ENCODE measurements around the gene CDH10. TPM values are rescaled to one million over a fixed set of nuclear protein-coding genes. Genes with fewer than 3 reads are reported as not detected.

The CDH10 gene
- not detected for total RNA-seq
- not detected for polyA plus RNA-seq

- Mint-ChIP-seq H3K4me3 (no peak within 1 kb of the TSS), H3K36me3 (no peaks in the 10 kb centered on the region), H3K4me1 (no peaks in the 10 kb centered on the region), H3K27ac (no peak within 1 kb of the TSS), H3K9me3 (peaks cover under 1 to 15% (median 5%) of the 10 kb centered on the region in 8 donors), H3K27me3 (no peaks in the 10 kb centered on the region)
- DNase-seq: no peak
- CTCF ChIA-PET (ENCODE audit: partially characterized antibody): no interaction called here
- Histone ChIP-seq H3K27ac (ENCODE audit: low read depth, low read length) (no peak within 1 kb of the TSS), H3K36me3 (ENCODE audit: insufficient read depth, low read length) (no peaks in the 10 kb centered on the region), H3K4me3 (ENCODE audit: low read length in 2 of 2) (no peak within 1 kb of the TSS), H3K4me1 (ENCODE audit: insufficient read depth, low read length) (no peaks in the 10 kb centered on the region), H3K27me3 (ENCODE audit: insufficient read depth, low read length) (no peaks in the 10 kb centered on the region), H3K9me3 (ENCODE audit: control insufficient read depth in 1 of 2, low read length in 2 of 2) (no peaks in the 10 kb centered on the region)
- intact Hi-C loops (cut with micrococcal nuclease): no loop called here
- POLR2A ChIA-PET (ENCODE audit: partially characterized antibody): no interaction called here
Measured at GRCh38 chr5:24644761-24645160, at the start of gene CDH10. TSS of gene CDH10 (minus strand) at chr5:24644978. CDS start at chr5:24593490, 51,488 bp downstream.

GRCh38 chr5:24693609-24694008, 48.8 kb upstream of the CDH10 start:
- Mint-ChIP-seq H3K4me3 (no peak overlapping the region), H3K27ac (no peak overlapping the region), H3K9me3 (peaks cover 2 to 46% (median 19%) of the 10 kb centered on the region in 8 donors), H3K27me3 (no peaks in the 10 kb centered on the region), H3K36me3 (no peaks in the 10 kb centered on the region), H3K4me1 (no peaks in the 10 kb centered on the region)
- no peak for DNase-seq
- Histone ChIP-seq H3K27ac (ENCODE audit: low read depth, low read length) (no peak overlapping the region), H3K9me3 (ENCODE audit: control insufficient read depth in 1 of 2, low read length in 2 of 2) (peaks cover 0 to 3% of the 10 kb centered on the region in 2 donors), H3K4me1 (ENCODE audit: insufficient read depth, low read length) (no peaks in the 10 kb centered on the region), H3K36me3 (ENCODE audit: insufficient read depth, low read length) (no peaks in the 10 kb centered on the region), H3K27me3 (ENCODE audit: insufficient read depth, low read length) (no peaks in the 10 kb centered on the region), H3K4me3 (ENCODE audit: low read length in 2 of 2) (no peak overlapping the region)
- ChIA-PET CTCF (ENCODE audit: partially characterized antibody) (no interaction called here), POLR2A (ENCODE audit: partially characterized antibody) (no interaction called here)
- intact Hi-C loops (cut with micrococcal nuclease): no loop called here

GRCh38 chr5:24691074-24691473, 46.3 kb upstream of the CDH10 start:
- intact Hi-C loops (cut with micrococcal nuclease): no loop called here
- H3K4me3 Mint-ChIP-seq: no peak overlapping the region
- no peaks in the 10 kb centered on the region for H3K4me1 Mint-ChIP-seq
- no peak overlapping the region for H3K27ac ChIP-seq (ENCODE audit: low read depth, low read length)
- CTCF ChIA-PET (ENCODE audit: partially characterized antibody): no interaction called here
- POLR2A ChIA-PET (ENCODE audit: partially characterized antibody): no interaction called here
- H3K9me3 Mint-ChIP-seq: peaks cover 0 to 47% (median 17%) of the 10 kb centered on the region in 8 donors
- no peaks in the 10 kb centered on the region for H3K36me3 Mint-ChIP-seq
- no peak overlapping the region for H3K4me3 ChIP-seq (ENCODE audit: low read length in 2 of 2)
- H3K27ac Mint-ChIP-seq: no peak overlapping the region
- no peaks in the 10 kb centered on the region for H3K27me3 ChIP-seq (ENCODE audit: insufficient read depth, low read length)
- no peak for DNase-seq
- H3K27me3 Mint-ChIP-seq: no peaks in the 10 kb centered on the region
- no peaks in the 10 kb centered on the region for H3K4me1 ChIP-seq (ENCODE audit: insufficient read depth, low read length)
- H3K36me3 ChIP-seq (ENCODE audit: insufficient read depth, low read length): no peaks in the 10 kb centered on the region
- peaks cover 0 to 3% of the 10 kb centered on the region in 2 donors for H3K9me3 ChIP-seq (ENCODE audit: control insufficient read depth in 1 of 2, low read length in 2 of 2)

- H3K36me3 ChIP-seq (ENCODE audit: insufficient read depth, low read length): no peaks in the 10 kb centered on the region
- no peaks in the 10 kb centered on the region for H3K27me3 ChIP-seq (ENCODE audit: insufficient read depth, low read length)
- H3K27ac ChIP-seq (ENCODE audit: low read depth, low read length): no peak overlapping the region
- H3K27me3 Mint-ChIP-seq: no peaks in the 10 kb centered on the region
- no peaks in the 10 kb centered on the region for H3K4me1 Mint-ChIP-seq
- H3K4me3 ChIP-seq (ENCODE audit: low read length in 2 of 2): no peak overlapping the region
- H3K4me1 ChIP-seq (ENCODE audit: insufficient read depth, low read length): no peaks in the 10 kb centered on the region
- ChIA-PET CTCF (ENCODE audit: partially characterized antibody) (no interaction called here), POLR2A (ENCODE audit: partially characterized antibody) (no interaction called here)
- H3K27ac Mint-ChIP-seq: no peak overlapping the region
- peaks cover 0 to 3% of the 10 kb centered on the region in 2 donors for H3K9me3 ChIP-seq (ENCODE audit: control insufficient read depth in 1 of 2, low read length in 2 of 2)
- intact Hi-C loops (cut with micrococcal nuclease): no loop called here
- DNase-seq: no peak
- no peaks in the 10 kb centered on the region for H3K36me3 Mint-ChIP-seq
- H3K9me3 Mint-ChIP-seq: peaks cover 2 to 31% (median 13%) of the 10 kb centered on the region in 8 donors
- no peak overlapping the region for H3K4me3 Mint-ChIP-seq
Measured at GRCh38 chr5:24681106-24681505, 36.3 kb upstream of the CDH10 start.

- H3K36me3 Mint-ChIP-seq: no peaks in the 10 kb centered on the region
- Histone ChIP-seq H3K4me1 (ENCODE audit: insufficient read depth, low read length) (no peaks in the 10 kb centered on the region), H3K27me3 (ENCODE audit: insufficient read depth, low read length) (no peaks in the 10 kb centered on the region), H3K36me3 (ENCODE audit: insufficient read depth, low read length) (no peaks in the 10 kb centered on the region), H3K9me3 (ENCODE audit: control insufficient read depth in 1 of 2, low read length in 2 of 2) (no peaks in the 10 kb centered on the region), H3K4me3 (ENCODE audit: low read length in 2 of 2) (no peak overlapping the region), H3K27ac (ENCODE audit: low read depth, low read length) (no peak overlapping the region)
- no peak overlapping the region for H3K27ac Mint-ChIP-seq
- ChIA-PET CTCF (ENCODE audit: partially characterized antibody) (no interaction called here), POLR2A (ENCODE audit: partially characterized antibody) (no interaction called here)
- H3K4me3 Mint-ChIP-seq: no peak overlapping the region
- intact Hi-C loops (cut with micrococcal nuclease): no loop called here
- H3K27me3 Mint-ChIP-seq: no peaks in the 10 kb centered on the region
- H3K4me1 Mint-ChIP-seq: no peaks in the 10 kb centered on the region
- DNase-seq: no peak
- H3K9me3 Mint-ChIP-seq: peaks cover 2 to 25% (median 10%) of the 10 kb centered on the region in 8 donors
Measured at GRCh38 chr5:24668050-24668449, 23.3 kb upstream of the CDH10 start.

GRCh38 chr5:24649531-24649930, 4.8 kb upstream of the CDH10 start:
- Histone ChIP-seq H3K4me3 (ENCODE audit: low read length in 2 of 2) (no peak overlapping the region), H3K4me1 (ENCODE audit: insufficient read depth, low read length) (no peaks in the 10 kb centered on the region), H3K9me3 (ENCODE audit: control insufficient read depth in 1 of 2, low read length in 2 of 2) (no peaks in the 10 kb centered on the region), H3K27me3 (ENCODE audit: insufficient read depth, low read length) (no peaks in the 10 kb centered on the region), H3K36me3 (ENCODE audit: insufficient read depth, low read length) (no peaks in the 10 kb centered on the region), H3K27ac (ENCODE audit: low read depth, low read length) (no peak overlapping the region)
- Mint-ChIP-seq H3K27ac (no peak overlapping the region), H3K27me3 (no peaks in the 10 kb centered on the region), H3K4me1 (no peaks in the 10 kb centered on the region), H3K36me3 (no peaks in the 10 kb centered on the region), H3K4me3 (no peak overlapping the region), H3K9me3 (peaks cover 2 to 23% (median 10%) of the 10 kb centered on the region in 8 donors)
- ChIA-PET CTCF (ENCODE audit: partially characterized antibody) (no interaction called here), POLR2A (ENCODE audit: partially characterized antibody) (no interaction called here)
- DNase-seq: no peak
- intact Hi-C loops (cut with micrococcal nuclease): no loop called here

GRCh38 chr5:24646915-24647314, 2.1 kb upstream of the CDH10 start:
- no peak for DNase-seq
- Mint-ChIP-seq H3K27ac (no peak overlapping the region), H3K27me3 (no peaks in the 10 kb centered on the region), H3K36me3 (no peaks in the 10 kb centered on the region), H3K9me3 (peaks cover 2 to 22% (median 7%) of the 10 kb centered on the region in 8 donors), H3K4me3 (no peak overlapping the region), H3K4me1 (no peaks in the 10 kb centered on the region)
- Histone ChIP-seq H3K9me3 (ENCODE audit: control insufficient read depth in 1 of 2, low read length in 2 of 2) (no peaks in the 10 kb centered on the region), H3K36me3 (ENCODE audit: insufficient read depth, low read length) (no peaks in the 10 kb centered on the region), H3K4me3 (ENCODE audit: low read length in 2 of 2) (no peak overlapping the region), H3K4me1 (ENCODE audit: insufficient read depth, low read length) (no peaks in the 10 kb centered on the region), H3K27ac (ENCODE audit: low read depth, low read length) (no peak overlapping the region), H3K27me3 (ENCODE audit: insufficient read depth, low read length) (no peaks in the 10 kb centered on the region)
- POLR2A ChIA-PET (ENCODE audit: partially characterized antibody): no interaction called here
- CTCF ChIA-PET (ENCODE audit: partially characterized antibody): no interaction called here
- intact Hi-C loops (cut with micrococcal nuclease): no loop called here

- intact Hi-C loops (cut with micrococcal nuclease): no loop called here
- H3K27ac ChIP-seq (ENCODE audit: low read depth, low read length): no peak overlapping the region
- Mint-ChIP-seq H3K4me1 (no peaks in the 10 kb centered on the region), H3K27ac (no peak overlapping the region), H3K27me3 (no peaks in the 10 kb centered on the region), H3K9me3 (peaks cover 2 to 18% (median 6%) of the 10 kb centered on the region in 8 donors), H3K36me3 (no peaks in the 10 kb centered on the region), H3K4me3 (no peak overlapping the region)
- POLR2A ChIA-PET (ENCODE audit: partially characterized antibody): no interaction called here
- CTCF ChIA-PET (ENCODE audit: partially characterized antibody): no interaction called here
- no peaks in the 10 kb centered on the region for H3K27me3 ChIP-seq (ENCODE audit: insufficient read depth, low read length)
- no peaks in the 10 kb centered on the region for H3K4me1 ChIP-seq (ENCODE audit: insufficient read depth, low read length)
- H3K4me3 ChIP-seq (ENCODE audit: low read length in 2 of 2): no peak overlapping the region
- no peaks in the 10 kb centered on the region for H3K9me3 ChIP-seq (ENCODE audit: control insufficient read depth in 1 of 2, low read length in 2 of 2)
- no peak for DNase-seq
- H3K36me3 ChIP-seq (ENCODE audit: insufficient read depth, low read length): no peaks in the 10 kb centered on the region
Measured at GRCh38 chr5:24645483-24645882, 705 bp upstream of the CDH10 start.

All from CD4-positive, alpha-beta memory T cell (primary cell).